Measurements from ENCODE around the gene SEMA4C.
A peak's percentile ranks its signal among the peaks of the same experiment; 100 is the strongest.

SEMA4C gene

DNA sequence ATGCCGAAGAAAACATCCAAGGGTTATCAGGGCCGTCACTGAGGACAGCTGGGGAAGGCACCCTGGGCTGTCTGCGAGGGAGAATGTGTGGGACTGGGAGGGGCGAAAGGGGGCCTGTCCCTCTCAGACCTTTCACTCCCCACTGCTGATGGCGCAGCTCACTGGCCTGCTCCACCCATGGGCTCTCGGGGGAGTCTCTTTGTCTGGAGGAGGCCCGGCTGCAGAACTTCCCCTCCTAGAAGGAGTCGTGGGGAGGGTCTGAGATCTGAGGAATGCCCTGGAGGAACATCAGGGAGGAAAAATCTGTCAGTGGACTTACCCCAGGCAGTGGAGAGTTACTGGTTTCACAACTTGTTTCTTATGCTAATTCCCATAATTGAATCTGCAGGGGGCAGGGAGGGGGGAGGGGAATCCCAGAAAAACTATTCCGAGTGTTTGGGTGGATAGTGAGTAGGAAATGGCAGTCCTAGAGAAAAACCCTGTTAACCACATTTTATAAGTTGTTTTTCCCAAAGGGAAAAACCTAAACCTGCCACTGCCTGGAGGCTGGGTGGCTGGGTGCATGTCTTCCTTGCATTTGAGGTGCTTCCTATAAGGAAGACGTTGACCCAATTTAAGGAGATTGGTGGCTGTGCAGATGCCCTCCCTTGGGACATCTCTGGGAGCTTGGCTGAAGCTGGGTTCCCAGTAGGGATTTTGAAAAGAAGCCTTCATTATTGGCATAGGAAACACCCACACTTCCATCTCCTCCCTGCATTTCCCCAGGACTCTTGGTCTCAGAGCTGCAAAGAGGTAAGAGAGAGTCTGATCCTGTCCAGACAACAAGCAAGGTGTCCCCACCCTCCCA lies 11.7 kb upstream of the SEMA4C start:
- DNase-seq = no peak

DNA sequence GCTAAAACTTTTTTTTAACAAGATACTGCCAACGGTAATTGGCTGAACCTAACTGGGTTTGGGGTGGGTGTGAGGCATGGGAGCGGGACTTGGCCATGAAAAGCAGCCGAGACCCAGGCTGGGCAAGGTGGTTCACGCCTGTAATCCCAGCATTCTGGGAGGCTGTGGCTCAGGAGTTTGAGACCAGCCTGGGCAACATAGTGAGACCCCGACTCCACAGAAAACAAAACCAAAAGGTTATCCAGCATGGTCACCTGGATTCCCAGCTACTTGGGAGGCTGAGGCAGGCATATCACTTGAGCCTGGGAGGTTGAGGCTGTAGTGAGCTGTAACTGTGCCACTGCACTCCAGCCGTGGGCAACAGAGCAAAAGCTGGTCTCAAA lies 11.0 kb upstream of the SEMA4C start:
- no peak for DNase-seq

DNA sequence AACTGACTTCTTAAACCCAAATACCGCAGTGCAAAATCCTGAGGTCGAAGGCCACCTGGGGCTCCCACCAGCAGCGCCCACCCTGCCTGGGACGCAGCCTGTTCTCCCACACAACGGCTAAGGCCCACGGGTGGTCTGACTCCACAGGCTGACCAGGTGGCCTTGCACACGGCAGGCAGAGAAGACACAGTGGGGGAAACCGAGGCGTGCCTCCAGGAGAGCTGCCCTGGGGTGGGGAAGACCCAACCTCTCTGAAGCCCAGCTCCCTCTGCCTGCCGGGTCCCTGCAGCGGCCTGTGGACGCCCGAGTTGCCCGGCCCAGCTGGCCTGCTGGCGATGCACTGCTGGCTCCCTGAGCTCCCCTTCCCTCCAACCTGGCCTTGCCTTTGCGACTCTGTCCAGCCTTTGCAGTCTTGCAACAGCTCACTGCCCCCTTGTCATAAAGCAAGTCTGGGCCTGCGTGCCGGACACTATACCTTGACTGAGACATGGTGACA lies 9.7 kb upstream of the SEMA4C start:
- DNase-seq = no peak

DNA sequence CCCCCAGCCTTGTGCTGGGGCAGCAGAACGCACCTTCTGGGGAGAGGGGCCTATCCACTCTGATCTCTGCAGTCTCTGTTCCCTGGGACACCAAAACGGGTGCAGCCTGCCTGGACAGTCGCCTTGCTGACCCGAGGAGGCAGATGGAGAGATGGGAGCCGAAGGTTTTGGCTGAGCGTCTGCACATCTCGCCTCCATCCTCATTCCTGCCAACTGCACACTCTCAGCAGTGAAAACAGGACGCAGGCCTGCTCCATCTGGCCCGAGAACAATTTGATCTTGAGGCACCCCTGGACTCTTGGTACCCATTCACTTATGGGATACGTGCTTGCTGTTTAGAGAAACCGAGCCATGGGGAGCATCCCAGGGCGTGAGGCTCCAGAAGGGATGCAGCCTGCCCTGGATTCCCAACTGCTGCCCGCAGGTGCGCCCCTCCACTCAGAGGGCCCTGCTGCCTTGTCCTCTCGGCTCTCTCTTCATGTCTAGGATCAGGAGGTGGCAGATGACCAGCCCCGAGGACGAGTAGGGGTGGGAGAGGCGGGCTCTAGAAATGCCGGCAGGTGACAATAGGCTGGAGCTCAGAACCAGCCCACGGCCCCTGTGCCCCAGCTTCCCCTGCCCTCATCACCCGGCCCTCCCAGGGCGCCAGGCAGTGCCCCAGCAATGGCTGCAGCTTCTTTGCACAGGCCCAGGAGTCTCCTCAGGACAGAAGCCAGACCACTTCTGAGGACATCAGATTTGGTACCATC lies 9.1 kb upstream of the SEMA4C start:
- no peak for DNase-seq

DNA sequence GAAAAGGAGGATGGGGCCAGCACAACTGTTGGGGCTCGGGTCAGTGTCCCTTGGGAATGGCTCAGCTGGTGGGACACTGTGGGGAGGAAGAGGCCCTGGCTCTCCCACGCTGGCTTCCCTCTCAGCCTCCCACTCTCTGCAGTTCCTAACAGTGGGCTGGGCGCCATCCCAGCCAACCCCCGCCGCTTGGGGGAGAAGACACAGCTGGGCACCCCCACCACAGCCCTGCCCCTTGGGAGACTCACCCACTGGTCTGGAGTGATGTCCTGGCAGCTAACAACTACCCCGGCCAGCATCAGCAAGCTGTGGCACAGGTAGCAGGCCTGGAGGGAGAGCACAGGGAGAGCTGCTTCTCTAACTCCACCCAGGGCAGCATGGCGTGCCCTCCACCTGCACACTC lies 8.3 kb upstream of the SEMA4C start:
- no peak for DNase-seq

DNA sequence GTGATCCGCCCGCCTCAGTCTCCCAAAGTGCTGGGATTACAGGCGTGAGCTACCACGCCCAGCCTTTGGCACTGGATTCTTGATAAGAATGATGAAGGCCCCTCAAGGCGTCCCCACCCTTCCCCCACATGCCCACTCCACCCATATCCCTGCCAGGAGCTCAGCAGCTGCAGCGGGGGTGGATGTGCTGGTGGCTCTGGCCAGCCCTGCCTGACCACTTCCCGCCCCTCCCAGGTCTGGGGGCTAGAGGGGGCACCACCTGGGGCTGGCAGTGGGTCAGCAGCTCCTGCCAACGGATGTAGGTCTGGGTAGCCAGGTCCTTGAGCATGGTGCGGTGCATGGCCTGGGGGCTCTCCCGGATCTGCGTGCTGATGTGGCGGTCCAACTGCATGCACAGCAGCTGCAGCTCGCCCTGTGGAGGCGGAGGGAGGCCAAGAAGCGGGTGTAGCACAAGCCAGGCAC lies 7.8 kb upstream of the SEMA4C start:
- no peak for DNase-seq

DNA sequence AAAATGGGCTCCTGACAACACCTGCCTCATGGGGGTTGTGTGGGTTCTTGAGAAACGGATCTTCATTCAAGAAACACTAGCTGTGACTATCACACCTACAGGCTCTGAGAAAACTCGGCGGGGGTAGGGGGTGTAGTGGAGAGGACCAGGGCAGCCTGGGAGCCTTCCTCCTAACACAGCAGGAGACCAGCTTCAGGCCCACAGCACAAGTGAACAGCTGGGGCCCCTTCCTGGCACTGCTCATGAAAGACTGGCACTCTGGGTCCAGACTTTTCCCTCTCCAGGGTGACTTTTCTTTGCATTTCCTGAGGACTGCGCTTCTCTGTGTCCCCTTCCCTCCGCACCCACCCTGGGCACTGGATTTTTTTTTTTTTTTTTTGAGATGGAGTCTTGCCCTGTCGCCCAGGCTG lies 7.2 kb upstream of the SEMA4C start:
- no peak for DNase-seq

DNA sequence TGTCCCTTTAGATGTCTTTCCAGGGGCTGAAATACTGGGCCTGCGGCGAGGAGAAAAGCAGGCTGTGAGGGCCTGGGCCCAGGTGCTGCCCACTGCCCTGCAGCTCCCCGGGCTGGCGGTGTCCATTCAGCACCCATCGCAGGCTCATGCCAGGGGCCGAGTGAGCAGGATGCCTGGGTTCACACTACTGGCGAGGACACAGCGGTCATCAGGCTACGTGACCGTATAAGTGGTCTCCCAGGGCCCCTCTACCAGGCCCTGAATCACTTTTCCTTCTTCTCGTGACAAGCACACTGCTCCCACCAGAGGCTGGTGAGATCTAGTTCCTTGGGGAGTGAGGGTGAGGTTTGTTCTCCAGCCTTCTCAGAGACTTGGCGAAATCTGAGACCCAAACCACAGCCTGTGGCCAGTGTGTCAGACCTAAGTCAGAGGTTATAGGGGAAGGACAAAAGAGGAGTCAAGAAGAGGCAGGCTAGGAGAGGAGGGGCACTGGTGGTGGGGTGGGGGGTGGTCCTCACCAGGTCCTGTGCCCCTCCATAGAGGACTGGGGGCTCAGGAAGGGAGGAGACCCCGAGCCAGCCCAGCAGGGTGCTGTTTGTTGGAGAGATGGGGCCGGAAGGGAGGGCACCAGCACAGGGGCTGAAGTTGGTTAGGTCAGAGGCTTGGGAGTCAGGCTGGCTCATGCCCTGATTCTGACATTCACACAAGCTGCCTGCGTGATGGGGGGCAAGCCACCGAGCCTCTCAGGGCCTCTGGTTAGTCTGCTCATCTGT lies 6.6 kb upstream of the SEMA4C start:
- DNase-seq = no peak

DNA sequence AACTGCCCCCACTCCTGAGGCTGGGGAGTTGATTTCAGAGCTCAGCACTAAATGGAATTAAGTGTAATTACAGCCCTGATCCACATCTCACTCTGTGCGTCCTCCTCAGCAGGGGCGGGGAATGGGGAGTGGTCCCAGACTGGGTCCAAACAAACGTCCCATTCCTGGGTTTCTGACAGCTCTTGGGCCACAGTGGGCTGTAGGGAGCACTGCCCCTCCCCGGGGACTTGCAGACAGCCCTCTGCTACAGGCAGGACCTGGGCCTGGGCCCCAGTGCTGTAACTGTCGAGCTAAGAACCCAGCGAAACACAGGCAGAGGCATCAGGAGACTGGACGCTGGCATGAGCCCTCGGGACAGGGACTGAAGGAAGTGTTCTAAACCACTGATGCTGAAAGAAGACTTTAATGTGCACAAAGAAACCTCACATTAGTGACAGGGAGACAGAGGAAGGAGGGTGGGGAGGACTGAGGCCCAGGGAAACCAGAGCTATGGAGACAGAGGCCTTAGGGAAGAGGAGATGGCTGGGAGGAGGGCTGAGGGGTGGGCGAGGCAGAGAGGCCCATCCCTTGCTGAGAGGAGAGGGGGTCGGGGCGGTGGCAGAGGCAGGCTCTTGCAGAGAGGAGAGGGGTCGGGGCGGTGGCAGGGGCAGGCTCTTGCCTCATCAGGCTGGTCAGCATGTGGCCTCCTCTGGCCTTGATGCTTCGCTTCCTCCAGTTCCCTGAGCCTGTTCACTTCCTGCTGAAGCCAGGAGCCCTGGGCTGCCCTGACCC lies 5.8 kb upstream of the SEMA4C start:
- DNase-seq = no peak

DNA sequence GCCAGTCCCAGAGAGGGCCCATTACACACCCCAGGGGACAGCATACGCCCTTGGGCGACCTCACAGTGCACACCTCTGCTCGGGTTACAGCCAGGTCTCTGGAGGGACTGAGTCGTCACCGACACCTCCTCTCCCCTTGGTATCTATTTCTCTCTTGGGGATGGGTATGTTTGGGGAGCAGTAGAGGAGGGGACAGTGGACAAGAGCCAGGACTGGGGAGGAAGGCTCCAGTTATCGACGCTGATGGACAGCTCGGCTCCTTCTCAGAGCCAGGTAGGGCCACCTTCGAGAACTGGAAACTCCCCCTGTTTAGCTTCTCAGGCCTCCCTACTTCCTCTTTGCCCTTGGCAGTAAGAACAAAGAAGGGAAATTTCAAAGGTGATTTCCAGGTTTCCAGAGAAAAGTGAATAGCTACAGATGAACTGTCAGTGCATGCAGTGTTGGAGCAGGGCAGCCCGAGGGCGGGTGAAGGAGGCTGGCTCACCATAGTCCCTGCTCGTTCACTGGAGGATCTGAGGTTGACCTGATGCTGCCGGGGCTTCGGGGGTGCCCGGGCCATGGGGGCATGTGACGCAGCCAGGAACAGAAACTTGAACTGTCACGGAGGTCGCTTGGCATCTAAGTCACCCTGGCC lies 4.4 kb upstream of the SEMA4C start:
- peak; percentile 50 for DNase-seq

DNA sequence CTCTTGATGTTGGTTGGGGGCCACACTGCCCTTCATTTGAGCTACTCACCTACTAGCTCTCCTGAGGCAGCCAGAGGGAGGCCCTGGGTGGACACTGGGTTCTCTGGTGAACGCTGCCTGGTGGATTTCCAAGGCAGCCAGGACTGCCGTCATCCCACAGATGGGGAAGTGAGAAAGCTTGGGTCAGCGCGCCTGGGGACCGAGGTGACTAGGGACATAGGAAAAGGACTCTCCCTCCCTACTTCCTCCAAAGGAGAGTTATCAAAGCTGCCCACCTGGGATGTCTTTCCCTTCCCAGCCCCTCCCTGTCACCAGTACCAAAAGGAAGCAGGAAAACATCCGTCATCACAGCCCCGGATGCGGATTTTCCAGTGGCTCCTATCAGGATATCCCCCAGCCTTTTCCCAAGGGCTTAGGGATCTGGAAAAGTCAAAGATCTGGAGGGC lies 3.8 kb upstream of the SEMA4C start:
- peak; percentile 74 for DNase-seq

DNA sequence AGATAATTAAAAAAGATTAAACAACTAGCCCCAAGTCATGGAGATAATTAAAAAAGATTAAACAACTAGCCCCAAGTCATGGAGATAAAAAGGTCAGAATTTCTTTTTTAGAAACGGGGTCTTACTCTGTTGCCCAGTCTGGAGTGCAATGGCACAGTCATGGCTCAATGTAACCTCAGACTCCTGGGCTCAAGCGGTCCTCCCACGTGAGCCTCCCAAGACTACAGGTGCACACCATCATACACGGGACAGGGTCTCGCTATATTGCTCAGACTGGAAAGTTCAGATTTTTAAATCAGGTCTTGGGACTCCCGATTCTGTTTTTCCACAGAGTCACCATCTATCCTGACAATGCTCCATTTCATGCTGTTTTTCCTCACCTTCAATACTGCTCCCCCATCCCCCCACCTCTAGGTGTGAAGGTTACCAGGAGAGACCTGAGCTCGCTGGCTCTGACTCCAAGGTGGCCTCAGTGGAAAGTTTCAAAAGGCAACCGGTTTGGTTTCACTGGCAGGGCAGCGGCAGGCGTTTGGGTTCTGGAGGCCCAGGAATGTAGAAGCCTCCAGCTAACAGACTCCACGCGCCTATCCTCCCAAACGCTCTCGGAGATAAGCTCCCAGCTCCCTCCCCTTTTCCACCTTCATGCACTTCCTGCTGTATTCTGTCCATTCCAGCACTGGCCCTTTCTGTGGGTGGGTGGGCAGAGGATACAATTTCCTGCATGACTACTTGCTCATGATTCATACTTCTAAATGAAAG lies 2.9 kb upstream of the SEMA4C start:
- no peak for DNase-seq

DNA sequence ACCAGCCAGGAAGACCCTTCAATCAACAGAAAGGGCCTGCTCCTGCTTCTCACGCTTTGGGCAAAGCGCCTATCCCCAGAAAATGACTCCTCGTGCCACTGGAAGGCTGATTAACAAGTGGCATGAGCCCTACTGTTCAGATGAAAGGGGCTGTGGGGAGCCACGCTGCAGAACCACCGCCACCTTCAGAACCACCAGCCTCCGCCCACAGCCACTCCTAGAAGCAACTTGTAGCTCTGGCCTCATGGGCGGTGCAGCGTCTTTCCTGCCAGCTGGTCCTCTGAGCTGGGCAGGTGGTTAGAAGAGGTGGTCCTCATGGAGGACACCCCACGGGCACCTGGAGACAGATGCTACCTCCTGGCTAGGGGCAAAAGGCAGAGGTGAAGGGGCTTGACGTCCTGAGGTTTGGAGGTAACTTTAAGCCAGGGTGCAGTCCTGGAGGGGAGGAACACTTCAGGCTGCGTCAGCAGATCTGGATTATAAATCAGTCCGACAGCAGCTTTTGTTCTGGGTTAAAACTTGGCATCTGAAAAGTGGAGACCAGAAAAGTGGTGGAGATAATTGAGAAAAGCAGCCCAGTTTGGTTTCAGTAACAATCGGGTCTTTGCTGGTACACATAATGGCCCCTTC lies 861 bp upstream of the SEMA4C start:
- DNase-seq = no peak

DNA sequence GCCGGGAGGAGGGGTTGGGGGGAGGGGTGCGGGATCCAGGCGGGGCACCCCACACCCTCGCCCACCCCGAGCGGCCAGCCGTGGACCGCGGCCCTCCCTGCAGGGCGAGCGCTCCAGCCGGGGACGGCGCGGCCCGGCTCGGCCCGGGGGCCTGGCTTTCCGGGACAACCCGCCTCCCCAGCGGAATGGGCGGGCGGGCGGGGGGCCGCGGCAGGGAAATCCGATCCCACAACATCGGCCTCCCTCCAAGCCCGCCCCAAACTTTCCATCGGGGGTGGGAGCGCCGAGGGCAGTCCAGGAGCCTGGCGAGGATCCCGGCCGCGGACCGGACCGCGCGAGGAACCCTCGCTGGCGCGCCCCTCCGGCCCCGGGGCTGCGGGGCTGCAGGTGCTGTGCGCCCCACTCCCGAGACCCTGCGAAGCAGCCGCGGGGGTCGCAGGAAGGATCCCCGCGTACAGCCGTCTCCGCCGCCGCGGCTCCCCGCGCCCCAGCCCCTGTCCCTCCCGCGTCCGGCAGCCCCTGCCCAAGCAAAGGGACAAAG lies 529 bp downstream of the SEMA4C start:
- no peak for DNase-seq

DNA sequence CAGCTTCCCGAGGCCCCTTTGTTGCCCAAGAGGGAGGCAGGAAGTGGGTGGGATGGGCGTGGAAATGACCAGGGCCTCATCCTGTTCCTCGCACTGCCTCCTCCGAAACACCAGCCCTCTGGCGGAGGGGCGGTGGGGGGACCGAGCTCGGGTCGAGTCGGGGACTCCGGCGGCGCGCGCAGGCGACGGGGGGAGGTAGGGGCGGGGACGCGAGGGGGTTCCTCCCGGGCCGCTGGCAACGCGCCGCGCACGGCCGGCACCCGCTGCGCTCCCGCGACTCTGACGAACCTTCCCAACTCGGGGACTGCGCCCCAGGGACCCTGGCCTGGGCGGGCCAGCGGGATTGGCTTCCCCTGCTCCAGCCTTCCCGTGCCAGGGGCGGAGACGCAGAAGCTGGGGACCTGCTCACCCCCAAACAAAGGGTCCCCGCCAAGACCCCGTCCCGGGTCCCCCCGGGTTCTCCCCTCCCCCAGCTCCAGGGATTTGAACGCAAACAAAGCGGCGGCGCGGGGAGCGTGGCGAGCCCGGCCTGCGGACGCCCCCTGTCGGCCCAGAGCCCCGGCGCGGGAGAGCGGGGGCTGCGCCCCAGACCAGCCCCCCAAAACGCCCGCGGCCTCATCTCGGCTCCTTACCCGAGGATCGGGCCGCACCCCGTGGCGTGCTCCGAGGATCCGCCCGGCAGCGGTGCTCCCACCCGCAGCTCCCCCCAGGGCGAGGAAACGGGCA lies 1.2 kb downstream of the SEMA4C start:
- peak; percentile 79 for DNase-seq

DNA sequence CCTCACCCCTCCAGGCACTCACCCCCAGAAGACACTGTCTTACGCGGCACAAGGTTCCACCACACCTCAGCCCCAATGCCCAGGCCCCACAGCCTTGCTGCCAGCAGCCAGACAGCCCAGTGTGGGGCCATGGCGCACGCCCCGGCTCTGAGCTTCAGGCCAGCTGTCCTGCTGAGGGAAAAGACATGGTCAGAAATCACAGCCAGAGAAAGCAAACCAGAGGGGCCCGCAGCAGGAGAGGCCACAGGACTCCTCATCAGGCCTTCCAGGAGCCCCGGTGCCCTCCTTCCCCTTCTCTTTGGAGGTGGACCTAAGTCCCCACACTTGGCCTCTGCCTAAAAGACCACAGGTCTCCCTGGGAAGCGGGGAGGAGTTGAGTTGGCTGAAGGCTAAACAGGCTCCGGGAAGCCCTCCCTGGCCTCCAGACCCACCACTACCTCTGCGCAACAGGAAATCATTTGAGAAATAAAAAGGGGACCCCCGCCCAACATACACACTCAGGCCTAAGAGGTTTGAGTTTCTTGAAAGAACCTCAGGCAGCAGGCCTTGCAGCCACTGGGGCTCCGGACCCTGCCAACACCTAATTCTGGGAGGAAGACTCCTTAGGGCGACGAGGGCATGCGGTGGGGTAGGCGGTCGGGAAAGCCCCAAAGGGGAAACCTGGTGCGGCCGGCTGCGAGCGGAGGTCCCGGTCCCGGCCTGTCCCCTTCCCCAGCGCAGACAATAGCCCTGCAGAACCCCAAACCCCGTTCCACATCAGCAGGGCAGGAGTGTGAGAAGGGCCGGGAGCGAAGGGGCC lies 1.9 kb downstream of the SEMA4C start:
- peak; percentile 30 for DNase-seq

DNA sequence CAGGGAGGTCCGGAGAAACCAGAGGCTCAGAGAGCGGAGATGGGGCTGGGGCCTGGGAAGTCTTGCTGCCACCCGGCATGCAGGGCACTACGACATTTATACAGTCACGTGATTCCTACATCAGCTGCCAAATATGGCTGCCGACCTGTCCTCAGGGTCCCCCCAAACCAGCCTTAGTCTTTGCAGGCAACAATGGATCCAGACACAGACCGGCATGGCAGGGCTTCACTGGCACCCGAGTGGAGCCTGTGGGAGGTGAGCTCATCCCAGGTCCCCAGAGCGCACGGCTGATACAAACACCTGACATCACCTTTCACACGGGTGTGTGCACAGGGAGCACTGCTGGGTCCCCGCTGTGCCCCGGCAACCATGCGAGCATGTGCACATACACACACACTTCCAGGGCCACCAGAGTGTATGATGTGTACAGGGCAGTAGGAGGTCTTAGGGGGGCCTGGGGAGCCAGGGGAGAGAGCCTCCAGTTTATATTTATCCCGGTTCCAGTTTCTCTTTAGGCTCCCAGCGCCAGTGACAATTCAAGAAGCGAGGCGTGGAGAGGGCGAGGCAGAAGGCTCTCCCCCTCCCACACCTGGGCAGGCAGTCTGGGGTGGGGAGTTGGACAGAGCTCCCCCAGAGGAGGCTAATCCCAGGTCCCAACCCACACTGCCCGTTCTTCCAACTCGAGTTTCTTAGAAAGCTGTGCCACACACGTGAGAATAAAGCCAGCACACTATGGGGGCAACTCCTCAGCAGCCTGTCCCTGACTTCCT lies 2.7 kb downstream of the SEMA4C start:
- DNase-seq = no peak

DNA sequence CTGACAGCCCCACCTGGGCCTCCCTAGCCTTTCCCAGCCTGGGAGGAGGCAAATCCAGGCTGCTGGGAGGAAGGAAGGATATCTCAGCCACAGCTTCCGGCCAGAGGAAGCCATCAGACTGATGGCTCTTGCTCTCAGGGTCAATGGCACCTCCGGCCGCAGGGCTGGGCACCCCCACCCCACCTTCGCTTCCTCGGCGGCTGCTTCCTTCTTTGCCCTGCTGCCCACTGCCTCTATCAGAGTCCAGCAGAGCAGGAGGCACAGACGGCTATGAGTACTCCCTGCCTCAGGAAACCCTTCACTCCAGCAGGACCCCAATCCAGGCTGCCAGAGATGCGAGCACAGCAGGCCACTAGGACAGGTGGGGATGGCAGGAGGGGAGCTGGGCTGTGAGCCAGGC lies 3.3 kb downstream of the SEMA4C start:
- DNase-seq = no peak

Measured in RPMI8226 (cell line).